Stimulated activated CD4-positive, alpha-beta T cell treated with anti-CD3 and anti-CD28 coated beads, Interleukin-2, amount 100 ng/mL, for 4 hours (primary cell): ENCODE data around the gene TMEM238L.

Source experiments
- DNase-seq: peaks from one replicate; pipeline ENCODE4 v3.0.0-alpha.2; 2020; ENCODE audit warnings: low read depth

The TMEM238L gene

DNA sequence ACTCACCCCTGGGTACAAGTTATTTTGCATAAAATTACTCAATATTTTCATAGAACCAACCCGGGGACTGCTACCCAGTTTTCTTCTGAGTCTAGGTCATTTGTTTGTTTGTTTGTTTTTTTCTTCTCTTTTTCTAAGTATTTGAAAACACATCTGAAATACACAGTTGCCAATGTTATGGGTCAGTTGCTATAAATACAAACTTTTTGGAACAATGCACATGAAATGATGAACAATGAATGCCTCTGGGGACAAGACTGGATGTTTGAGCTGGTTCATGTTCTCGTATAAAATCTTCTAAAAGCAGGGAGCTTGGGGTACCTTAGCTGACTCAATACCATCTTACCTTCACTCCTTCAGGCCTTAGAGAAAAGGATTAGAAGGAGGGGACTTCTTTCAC, 30.5 kb downstream of the TMEM238L start:
- no peak for DNase-seq

DNA sequence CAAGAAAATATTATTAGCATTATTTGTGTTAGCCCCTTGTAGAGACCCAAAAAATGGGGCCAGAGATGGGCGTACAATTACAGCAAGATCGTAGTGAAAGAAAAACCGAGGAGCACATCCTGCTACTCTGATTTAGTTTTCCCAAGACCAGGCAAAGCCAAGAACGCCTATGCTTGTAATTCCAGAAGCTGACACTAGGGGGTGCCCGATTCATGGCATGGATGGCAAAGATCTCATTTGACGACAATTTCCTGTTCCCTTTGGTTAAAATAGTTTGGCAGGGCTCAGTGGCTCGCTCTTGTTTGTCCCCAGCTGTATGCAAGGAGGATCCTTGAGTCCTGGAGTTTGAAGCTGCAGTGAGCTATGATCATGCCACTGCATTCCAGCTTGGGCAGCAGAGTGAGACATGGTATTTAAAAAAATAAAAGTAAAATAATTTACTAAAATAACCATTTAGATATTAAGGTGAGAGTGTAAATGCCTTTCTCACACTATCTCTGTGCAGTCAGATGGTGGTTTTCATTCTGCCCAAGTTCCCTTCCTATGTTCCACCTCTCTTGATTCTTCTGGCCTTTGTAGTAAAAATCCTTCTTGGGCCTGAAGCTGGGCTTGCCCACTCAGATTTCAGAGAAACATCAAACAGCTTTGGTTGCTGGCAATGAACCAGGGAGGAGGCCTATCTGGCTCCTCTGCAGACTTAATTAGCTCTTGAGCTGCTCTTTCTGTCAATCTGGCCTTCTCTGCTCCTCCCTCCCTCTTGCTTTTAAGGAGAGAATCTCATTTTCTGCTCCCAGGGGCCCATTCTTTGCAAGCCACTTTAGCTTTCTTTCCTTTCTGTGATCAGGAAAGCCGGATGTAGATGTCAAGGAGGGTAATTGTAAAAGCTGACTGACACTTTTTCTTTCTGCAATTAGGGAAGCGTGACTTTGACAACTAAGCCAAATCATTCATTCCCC, 31.2 kb downstream of the TMEM238L start:
- DNase-seq = no peak

DNA sequence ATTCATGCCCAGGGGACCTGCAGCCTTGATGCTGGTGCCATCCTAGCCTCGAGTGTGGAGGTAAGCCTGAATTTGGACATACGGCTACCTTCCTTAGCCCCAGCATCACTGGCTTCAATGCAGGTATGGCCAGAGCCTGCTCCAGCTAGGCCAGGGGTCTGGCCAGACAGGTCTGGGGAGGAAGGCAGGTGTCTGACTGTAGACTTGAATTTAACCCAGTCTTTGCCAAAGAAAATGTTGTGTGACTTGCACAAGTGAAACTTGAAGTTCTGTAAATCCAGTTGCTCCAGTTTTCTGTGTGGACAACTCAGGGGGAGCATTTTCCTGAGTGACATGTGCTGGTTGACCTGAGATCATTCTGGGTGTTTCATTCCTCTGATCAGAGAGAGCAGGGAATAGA, 32.8 kb downstream of the TMEM238L start:
- DNase-seq = no peak

DNA sequence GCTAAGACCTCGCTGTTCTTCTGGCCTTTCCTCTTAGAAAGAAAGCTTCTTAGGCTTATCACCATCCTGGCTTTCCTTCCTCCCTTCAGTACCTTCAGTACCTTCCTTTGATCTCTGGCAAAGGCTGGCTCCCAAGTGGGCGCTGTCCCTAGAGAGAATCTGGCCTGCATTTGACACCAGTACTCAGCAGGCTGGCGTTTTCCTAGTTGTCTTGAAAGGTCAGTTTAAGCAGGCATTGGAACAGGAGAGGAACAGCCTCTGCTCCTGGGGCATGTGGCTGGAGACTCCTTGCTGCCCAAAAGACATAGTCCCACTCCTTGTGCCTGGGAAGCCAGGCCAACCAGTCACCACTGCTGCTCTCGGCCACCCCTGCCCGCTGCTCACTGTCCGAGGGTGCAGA, 34.1 kb downstream of the TMEM238L start:
- DNase-seq = no peak

DNA sequence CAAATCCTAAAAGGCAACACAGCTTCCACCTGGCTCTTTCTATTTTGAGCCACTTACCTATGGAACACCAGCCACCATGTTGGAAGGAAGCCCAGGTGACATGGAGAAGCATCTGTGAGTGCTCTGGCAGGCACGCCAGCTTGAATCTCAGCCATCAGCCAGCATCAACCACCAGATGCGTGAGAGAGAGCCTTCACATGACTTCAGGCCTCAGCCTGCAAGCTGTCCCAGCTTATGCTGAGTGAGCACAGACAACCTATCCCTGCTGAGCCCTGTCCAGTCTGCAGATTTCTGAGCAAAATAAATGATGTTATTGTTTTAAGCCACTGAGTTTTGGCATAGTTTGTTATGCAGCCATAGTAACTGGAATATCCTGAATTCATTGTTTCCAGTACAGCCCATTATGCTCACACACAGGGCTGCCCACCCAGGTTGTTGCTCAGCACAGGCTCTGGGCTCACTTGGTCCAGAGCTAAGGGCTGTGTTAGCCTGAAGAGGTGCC, 35.1 kb downstream of the TMEM238L start:
- no peak for DNase-seq

DNA sequence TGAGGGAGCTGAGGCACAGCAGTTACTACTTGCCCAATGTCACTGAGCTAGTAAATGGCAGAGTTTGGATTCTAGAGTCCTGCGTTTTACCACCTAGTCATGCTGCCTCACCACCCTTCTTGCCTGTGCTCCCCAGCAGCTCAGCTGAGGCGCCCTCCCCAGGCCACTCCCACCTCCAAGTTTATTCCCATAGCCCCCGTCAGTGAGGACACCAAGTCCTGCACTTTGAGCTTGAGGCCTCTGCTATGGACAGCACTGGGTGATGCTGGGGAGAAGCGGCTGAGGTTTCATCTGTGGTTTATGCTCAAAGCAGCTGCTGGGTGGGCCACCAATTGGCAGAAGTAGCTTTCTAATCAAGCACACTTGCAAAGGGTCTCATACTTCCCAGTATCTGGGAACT, 36.7 kb downstream of the TMEM238L start:
- DNase-seq = no peak

DNA sequence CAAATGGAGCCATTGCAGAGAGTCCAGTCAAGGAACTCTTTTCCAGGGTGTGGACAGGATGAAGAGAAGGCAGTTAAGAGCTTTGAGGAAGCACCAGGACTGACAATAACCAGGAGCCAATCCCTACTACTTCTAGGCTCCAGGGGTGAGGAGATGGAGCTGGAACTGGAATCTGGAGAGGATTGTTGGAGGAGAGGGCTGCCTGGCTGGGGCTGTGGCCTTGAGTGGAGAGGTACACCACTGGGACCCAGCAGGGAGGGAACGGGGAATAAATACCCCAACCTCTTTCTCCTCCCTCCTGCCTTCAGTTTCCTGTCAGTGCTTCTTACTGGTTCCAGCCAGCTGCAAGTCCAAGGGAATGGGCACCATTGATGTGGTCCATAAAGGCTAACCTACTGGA, 41.9 kb downstream of the TMEM238L start:
- DNase-seq = no peak

DNA sequence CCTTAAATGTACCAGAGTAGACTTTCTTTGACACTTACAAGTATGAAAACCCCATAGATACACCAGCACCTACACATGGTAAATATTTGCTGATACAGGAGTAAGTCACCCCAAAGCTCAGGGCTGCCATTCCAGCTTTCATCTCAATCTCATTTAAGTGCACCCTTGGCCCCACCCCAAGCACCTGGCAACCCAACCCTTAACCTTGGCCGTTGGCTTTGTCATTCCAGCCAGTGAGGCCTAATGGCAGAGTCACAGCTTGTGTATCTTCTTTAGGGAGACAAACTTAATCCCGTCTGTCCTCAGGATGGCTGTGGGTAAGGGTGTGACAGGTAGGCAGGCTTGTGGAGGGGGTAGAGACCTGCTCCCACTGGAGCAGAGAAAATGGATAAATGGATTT, 42.6 kb downstream of the TMEM238L start:
- no peak for DNase-seq

DNA sequence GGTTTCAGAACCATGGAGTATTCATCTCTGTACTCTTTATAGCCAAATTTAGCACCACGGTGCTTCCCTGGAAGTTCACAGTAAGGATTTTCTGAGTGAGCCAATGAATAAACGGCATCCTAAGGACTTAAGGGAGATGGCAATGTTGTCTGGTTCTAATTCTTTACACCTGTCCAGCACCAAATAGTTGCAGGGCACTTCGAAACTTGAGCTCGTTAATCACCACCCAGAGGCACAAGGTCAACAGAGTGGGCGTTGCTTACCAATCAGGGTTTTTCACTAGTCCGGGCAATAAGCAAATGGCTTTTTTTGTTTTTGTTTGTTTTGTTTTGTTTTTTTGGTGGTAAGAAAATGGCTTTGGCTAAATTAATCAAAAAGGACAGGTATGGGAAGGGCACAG, 45.8 kb downstream of the TMEM238L start:
- no peak for DNase-seq

DNA sequence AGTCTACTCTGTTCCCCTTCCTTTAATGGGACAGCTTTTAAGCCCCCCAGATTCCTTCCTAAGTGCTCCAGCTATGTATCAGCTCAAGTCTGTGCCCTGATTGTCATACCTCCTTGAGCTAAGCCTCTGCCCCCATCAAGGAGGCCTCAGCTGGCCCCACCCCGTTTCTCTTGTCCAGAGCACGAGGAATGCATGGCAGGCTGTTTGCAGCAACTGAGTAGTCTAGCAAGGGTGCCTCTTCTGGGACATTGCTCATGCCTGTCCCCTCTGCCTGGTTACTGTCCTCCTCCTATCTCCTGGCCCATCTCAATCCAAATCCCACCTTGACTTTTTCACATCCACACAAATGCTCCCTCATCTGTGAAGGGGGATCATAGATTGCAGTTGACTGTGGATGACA, 46.3 kb downstream of the TMEM238L start:
- no peak for DNase-seq

DNA sequence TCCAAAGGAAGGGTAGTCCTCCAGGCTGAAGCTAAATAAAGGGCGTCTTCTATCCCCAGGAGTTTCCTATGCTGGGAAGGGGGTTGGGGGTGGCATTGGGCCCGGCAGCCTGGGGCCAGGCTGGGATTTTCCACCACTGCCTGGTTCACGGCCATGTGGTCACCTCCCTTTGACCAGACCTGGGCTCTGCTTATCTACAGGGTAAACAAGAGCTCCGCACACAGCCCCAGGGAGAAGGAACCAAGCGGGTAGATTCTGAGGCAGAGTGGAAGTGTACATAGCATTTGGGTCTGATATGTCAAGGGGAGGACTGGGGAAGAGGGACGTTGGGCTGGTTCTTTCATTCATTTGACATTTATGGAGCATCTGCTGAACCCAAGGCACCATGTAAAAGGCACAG, 46.8 kb downstream of the TMEM238L start:
- DNase-seq = no peak

DNA sequence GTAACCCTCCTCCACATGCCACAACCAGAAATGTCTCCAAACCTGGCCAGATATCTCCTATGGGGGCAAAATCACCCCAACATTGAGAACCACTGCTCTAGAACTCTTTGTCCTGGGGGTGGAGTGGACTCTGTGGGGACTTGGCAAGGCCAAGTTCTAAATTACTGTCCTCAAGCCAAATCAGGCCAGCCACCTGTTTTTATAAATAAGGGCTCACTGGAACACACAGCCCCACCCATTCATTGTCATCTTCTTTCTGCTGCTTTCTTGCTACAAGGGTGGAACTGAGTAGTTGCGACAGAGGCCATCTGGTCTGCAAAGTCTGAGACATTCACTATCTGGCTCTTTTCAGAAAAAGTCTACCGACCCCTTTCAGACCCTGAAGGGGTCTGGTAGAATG, 47.3 kb downstream of the TMEM238L start:
- no peak for DNase-seq

DNA sequence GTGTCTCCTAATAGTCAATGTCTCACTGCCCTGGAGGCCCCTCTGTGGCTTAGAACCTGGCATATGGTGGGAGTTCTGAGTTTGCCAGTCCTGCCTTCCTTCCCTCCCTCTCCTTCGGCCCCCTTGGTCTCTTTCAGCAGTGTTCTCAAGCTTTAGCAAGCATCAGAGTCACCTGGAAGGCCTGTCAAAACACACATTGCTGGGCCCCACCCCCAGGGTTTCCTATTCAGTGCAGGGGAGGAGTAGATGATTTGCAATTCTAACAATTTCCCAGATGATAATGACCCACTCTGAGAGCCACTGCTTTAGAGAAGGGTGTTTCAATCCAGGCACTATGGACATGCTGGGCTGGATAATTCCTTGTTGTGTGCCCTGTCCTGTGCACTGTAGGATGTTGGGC, 47.7 kb downstream of the TMEM238L start:
- no peak for DNase-seq

DNA sequence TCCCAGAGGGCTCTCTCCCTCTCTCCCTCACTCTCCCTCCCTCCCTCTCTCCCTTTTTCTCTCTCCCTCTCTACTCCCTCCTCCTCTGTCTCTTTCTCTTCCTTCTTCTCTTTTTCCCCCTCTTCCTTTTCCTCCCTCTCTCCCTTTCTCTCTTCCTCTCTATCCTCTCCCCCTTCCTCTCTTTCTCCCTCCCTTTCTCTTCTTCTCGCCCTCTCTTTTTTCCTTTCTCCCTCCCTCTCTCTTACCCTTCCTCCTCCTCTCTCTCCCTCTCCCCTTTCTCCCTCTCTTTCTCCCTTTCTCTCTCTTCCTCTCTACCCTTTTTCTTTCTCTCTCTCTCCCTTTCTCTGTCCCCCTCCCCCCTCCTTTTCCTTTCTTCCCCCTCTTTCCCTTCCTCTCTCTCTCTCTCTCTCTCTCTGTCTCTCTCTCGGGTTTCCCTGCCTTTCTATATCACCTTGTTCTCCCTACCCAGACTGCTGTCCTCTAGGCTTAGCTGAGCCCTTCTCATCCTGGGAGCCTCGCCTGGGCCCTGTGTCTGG, 48.2 kb downstream of the TMEM238L start:
- no peak for DNase-seq

DNA sequence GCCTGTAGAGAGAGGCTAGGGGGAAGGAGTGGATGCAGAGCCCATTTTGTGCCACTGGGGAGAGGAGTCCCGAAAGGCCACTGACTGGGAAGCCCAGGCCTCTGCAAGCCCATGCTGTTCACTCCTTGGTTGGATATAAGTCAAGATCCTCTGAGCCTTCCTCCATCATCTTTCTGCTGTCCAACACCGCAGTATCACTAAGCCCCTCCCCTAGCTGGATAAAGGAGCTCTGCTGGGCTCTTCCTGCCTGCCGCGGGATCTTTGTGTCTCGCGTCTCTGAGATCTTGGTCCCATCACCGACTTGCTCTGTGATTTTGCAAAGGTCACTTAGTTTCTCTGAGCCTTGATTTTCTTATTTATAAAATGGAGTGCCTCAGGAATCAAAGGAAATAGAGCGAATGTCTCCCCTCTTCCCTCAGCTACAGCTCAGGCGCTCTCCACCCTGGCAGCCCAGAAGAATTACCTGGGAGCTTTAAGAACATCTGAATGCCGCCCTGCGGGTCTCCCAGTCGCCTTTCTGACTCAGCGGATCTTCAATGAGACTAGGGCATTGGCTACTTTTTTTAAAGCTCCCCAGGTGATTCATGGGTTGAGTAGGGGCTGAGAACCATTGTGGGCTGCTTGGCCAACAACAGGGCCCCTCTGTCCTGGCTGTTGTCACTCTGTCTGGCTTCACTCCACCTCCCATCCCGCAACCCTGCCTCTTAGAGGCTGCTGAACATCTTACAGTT, 48.9 kb downstream of the TMEM238L start:
- no peak for DNase-seq

DNA sequence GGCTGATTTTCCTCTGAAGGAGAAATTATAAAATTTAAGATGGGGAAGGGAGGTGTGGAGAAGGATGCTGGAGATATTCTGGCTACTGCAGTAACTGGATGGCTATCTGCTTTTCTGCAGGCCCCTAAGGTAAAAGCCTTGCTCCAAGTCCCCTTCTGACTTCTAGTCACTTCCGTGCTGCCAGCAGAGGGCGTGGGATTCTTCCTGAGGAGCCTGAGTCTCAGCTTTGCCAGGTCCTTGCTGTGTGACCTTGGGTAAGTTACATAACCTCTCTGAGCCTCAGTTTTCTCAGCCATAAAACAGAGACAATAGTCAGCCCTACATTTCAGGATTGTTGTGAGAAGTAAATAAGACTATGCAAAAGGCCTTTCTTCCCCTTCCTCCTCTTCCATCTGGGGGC, 49.8 kb downstream of the TMEM238L start:
- DNase-seq = no peak

DNA sequence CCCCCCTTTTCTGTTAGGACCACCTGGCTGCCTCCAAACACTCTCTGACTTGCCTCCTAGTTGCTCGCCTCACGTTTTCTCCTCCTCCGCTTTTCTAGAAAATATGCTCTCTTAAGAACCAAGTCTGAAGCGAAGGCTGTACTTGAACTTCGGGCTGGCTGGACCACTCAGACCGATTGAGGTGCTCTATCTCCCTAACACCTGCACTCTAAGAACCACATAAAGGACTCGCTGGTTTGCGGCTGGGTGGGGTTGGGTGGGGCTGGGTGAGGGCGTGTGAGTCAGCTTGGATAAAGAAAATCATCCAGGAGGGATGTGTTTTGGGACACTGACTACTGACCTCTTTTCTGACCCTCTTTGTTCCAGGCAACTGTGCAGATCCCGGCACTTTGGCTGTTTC, 51.2 kb downstream of the TMEM238L start:
- no peak for DNase-seq

DNA sequence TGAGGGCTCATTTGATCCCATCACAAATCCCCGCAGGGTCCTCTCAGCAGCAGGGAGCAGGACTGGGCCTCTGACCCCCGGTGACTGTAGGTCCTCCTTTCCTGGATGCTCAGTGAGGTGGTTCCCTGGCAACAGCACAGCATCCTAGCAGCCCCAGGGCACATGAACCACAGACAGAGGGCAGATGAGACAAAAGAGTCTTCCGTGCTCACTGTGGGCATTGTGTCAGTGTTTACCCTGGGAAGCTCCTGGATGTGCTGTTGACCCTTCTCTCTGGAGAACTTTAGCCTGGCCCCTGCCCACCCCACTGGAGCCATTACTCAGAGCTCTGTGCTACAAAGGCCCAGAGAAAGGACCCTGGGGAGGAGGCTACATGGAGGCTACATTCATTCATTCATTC, 52.3 kb downstream of the TMEM238L start:
- DNase-seq = no peak

DNA sequence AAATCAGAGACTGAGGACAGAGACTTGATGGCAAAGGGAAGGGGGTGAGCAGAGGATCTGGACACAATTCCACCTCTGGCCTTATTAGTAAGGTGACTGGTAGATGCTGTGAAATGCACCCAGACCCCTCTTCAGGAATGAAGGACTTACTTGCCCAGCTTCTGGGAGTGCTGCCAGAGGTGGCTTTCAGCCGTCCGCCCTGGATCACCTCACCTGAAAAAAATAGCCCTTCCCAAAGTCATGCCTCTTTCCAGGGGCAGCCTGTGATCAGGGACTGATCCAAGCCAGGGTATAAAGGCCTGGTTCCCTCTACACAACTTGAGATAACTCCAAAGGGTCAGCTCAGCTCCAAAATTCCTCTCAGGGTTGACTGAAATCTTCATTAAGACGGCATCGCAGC, 53.7 kb downstream of the TMEM238L start:
- DNase-seq = no peak

DNA sequence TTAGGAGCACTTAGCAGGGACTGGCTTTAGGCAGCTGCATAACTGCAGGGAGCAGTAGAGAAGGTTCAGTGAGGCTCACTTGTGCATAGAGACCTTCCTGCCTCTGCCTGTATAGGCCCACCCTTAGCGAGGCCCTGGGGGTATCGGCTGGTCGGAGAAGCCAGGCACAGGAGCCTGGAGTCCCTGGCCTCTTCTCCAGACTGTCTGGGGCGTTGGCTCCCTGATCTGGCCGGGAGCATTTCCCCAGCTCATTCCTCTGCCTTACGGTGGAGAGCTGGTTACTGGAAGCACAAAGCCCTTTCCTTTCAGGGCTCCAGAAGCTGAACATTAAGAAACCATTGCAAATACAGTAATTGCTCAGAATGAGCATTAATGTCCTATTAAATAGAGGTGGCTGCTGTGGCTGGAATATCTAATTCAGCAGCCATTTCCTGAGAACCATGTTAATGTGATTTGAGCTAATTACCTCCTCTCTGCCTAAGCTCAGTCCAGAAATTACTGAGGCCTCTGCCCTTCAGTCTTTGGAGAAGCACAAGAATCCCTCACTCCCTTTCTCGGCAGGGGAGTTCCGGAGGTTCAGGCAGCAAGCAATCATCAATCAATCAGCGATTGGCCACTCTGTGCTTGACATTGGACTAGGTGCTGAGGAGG, 55.2 kb downstream of the TMEM238L start:
- DNase-seq = no peak

DNA sequence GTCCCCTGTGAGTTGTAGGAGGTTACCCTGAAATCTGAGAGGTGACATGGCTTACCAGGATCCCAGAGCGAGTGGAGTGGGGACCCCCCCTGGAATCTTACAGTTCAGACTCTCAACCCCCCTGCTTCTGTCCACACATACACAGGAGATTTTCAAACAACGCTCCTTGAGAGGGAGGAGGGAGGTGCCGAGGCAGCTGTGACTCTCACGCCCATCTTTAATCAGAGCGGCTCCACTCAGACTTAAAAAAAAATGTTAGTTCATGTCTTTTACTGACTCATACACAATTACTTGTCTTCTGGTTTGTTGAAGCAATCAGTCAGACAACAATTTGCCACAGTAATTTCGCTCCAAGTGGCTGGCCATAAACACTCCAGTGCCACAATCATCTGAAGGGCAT, 58.7 kb downstream of the TMEM238L start:
- no peak for DNase-seq
